Thoracic aorta (tissue), 2 donors: ENCODE measurements around the gene HCN3. TPM values are rescaled to one million over a fixed set of nuclear protein-coding genes. Genes with fewer than 3 reads are reported as not detected.

Source experiments
- ATAC-seq: fragments of 150-250 bp; one replicate; pipeline ENCODE4 v1.8.0; 2017; ENCODE audit warnings: low read depth; ENCODE audit not compliant: insufficient number of reproducible peaks, low FRiP score
- DNase-seq: peaks from one replicate; pipeline ENCODE4 v3.0.0-alpha.2; 2020; ENCODE audit warnings: low spot score
- H3K27ac ChIP-seq, 2 donors: fragments of 200-600 bp; sonication (generic); 1 replicate in 1 of 2; 2 replicates in 1 of 2; pipeline ENCODE4 v1.5.1; 2016; ENCODE audit warnings: mild to moderate bottlenecking in 2 of 2, moderate library complexity in 2 of 2
- H3K27me3 ChIP-seq: fragments of 200-600 bp; sonication (generic); replicated peaks from 2 replicates; pipeline ENCODE4 v1.6.0; 2016; ENCODE audit warnings: mild to moderate bottlenecking; ENCODE audit not compliant: insufficient read depth
- H3K36me3 ChIP-seq: fragments of 200-600 bp; sonication (generic); one replicate; pipeline ENCODE4 v1.5.1; 2016
- H3K4me1 ChIP-seq, 2 donors: fragments of 200-600 bp; sonication (generic); 1 replicate in 1 of 2; 2 replicates in 1 of 2; pipeline versions ENCODE4 v1.5.1 to v1.6.0; 2016; ENCODE audit warnings: low read depth in 2 of 2, mild to moderate bottlenecking in 1 of 2; ENCODE audit not compliant: control insufficient read depth in 1 of 2
- H3K4me3 ChIP-seq: fragments of 200-600 bp; sonication (generic); 2 replicates; pipeline ENCODE4 v1.5.1; 2016; ENCODE audit warnings: mild to moderate bottlenecking
- H3K9me3 ChIP-seq: fragments of 200-600 bp; sonication (generic); 2 replicates; pipeline ENCODE4 v1.5.1; 2016
- CTCF ChIP-seq: fragments of 200-600 bp; sonication (generic); IDR thresholded peaks from one replicate; pipeline ENCODE4 v1.5.1; 2019; ENCODE audit warnings: antibody characterized with exemption
- total RNA-seq, 2 donors: library from RNA; depleted of rRNA; stranded (reverse); fragments of >200 nt; gene quantifications; one replicate each; pipeline versions ENCODE4 v1.1.0 to v1.2.3, GENCODE V29; 2016

HCN3 gene
- total RNA-seq, 2 donors from 2014 or later = 0.92 to 1.9 TPM

GRCh38 chr1:155307247-155307740 is 30.0 kb downstream of the HCN3 start:
- Histone ChIP-seq H3K36me3 (no peaks in the 10 kb centered on the region), H3K4me1 (peaks cover 3 to 25% of the 10 kb centered on the region in 2 donors), H3K4me3 (no peak overlapping the region), H3K27ac (no peak overlapping the region), H3K27me3 (no peaks in the 10 kb centered on the region), H3K9me3 (no peaks in the 10 kb centered on the region)
- DNase-seq (no peak), ATAC-seq (no peak)
- peak; percentile 16 for TF ChIP-seq CTCF

- TF ChIP-seq CTCF = peak; percentile 37
- Histone ChIP-seq H3K36me3 (peaks cover 4% of the 10 kb centered on the region), H3K4me1 (peaks cover 3 to 25% of the 10 kb centered on the region in 2 donors), H3K27ac (peak within 1 kb of the TSS; percentile 76 to 91), H3K9me3 (no peaks in the 10 kb centered on the region), H3K4me3 (peak within 1 kb of the TSS; percentile 89), H3K27me3 (no peaks in the 10 kb centered on the region)
- ATAC-seq (peak; percentile 95), DNase-seq (peak; percentile 94)
Measured at GRCh38 chr1:155308493-155309422, 31.5 kb downstream of the HCN3 start, which contains the start of gene FDPS. FDPS (plus strand) TSS chr1:155308866; CDS start chr1:155309790, 924 bp downstream.

- no peak for TF ChIP-seq CTCF
- peaks cover 3 to 25% of the 10 kb centered on the region in 2 donors for H3K4me1 ChIP-seq
- H3K27me3 ChIP-seq = no peaks in the 10 kb centered on the region
- no peaks in the 10 kb centered on the region for H3K9me3 ChIP-seq
- peaks cover 4% of the 10 kb centered on the region for H3K36me3 ChIP-seq
- DNase-seq (no peak), ATAC-seq (no peak)
- H3K27ac ChIP-seq = peak overlapping the region; percentile 76 to 91
- H3K4me3 ChIP-seq = peak overlapping the region; percentile 89
Measured at GRCh38 chr1:155309423-155310021, 32.3 kb downstream of the HCN3 start.

- Histone ChIP-seq H3K4me1 (peaks cover 3 to 19% of the 10 kb centered on the region in 2 donors), H3K27me3 (no peaks in the 10 kb centered on the region), H3K4me3 (no peak overlapping the region), H3K9me3 (no peaks in the 10 kb centered on the region), H3K36me3 (peaks cover 4% of the 10 kb centered on the region), H3K27ac (no peak overlapping the region)
- no peak for ATAC-seq
- no peak for DNase-seq
- no peak for TF ChIP-seq CTCF
Measured at GRCh38 chr1:155313261-155313660, 36.0 kb downstream of the HCN3 start.

GRCh38 chr1:155316922-155317321 is 39.7 kb downstream of the HCN3 start:
- peaks cover 4% of the 10 kb centered on the region for H3K36me3 ChIP-seq
- no peak for DNase-seq
- TF ChIP-seq CTCF = no peak

More at GRCh38 chr1:155316922-155317321, 39.7 kb downstream of the HCN3 start:
- H3K27me3 ChIP-seq = no peaks in the 10 kb centered on the region
- ATAC-seq = no peak
- H3K9me3 ChIP-seq = no peaks in the 10 kb centered on the region
- peaks cover 6 to 15% of the 10 kb centered on the region in 2 donors for H3K4me1 ChIP-seq
- H3K27ac ChIP-seq = no peak overlapping the region
- no peak overlapping the region for H3K4me3 ChIP-seq
